Upper lobe of left lung (tissue), 4 donors: ENCODE measurements around the gene CEP72.

Experiments
- EP300 ChIP-seq, 4 donors: sonication (generic); formaldehyde crosslinking; IDR thresholded peaks; one replicate each; pipeline ENCODE4 v1.5.1; 2017; ENCODE audit warnings: antibody characterized with exemption in 4 of 4, control low read depth in 2 of 4
- TF ChIP-seq, protein P1 (sequence below), 6 experiments: fragments of 450-650 bp in 4 of 6; fragments of 200-600 bp in 2 of 6; sonication (generic) in 2 of 6; IDR thresholded peaks; one replicate each; pipeline ENCODE4 v1.5.1; 2016 to 2019; ENCODE audit warnings: antibody characterized with exemption in 6 of 6

DNA sequence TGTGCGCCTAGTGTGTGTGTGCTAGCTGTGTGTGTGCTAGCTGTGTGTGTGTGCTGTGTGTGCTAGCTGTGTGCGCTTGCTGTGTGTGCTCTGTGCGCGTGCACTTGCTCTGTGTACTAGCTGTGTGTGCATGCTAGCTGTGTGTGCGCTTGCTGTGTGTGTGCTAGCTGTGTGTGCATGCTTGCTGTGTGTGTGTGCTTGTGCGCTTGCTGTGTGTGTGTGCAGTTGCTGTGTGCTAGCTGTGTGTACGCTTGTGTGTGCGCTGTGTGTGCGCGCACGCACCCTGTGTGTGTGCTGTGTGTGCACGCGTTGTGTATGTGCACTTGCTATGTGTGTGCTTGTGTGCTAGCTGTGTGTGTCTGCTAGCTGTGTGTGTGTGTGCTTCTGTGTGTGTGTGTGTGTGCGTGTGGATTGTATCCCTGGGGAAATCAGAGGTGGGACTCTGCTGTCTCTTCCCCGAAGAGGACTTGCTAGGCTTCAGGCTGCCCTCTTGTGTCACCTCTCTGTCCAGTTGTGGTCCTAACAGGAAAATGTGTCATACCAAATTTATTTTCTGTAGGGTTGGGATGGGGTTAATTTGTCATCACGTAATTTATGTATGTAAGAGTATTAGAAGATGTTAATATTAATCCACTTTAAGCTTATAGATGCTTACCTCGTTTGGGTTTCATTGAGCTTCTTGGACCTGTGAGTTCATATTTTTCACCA is 42.1 kb downstream of the CEP72 start:
- TF ChIP-seq EP300 (IDR thresholded peaks at IDR 0.05): no peak
- TF ChIP-seq, protein P1, sequence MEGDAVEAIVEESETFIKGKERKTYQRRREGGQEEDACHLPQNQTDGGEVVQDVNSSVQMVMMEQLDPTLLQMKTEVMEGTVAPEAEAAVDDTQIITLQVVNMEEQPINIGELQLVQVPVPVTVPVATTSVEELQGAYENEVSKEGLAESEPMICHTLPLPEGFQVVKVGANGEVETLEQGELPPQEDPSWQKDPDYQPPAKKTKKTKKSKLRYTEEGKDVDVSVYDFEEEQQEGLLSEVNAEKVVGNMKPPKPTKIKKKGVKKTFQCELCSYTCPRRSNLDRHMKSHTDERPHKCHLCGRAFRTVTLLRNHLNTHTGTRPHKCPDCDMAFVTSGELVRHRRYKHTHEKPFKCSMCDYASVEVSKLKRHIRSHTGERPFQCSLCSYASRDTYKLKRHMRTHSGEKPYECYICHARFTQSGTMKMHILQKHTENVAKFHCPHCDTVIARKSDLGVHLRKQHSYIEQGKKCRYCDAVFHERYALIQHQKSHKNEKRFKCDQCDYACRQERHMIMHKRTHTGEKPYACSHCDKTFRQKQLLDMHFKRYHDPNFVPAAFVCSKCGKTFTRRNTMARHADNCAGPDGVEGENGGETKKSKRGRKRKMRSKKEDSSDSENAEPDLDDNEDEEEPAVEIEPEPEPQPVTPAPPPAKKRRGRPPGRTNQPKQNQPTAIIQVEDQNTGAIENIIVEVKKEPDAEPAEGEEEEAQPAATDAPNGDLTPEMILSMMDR (IDR thresholded peaks at IDR 0.05): no peak
